GM18508 (cell line): ENCODE data around the gene BAIAP2L2.
"Not testable (repeated sequence)": the region's sequence is repeated elsewhere in the genome, so short reads cannot be mapped to it uniquely, and the experiment has no call there.

Source experiments
- ATAC-seq: cut with Tn5 transposase; IDR thresholded peaks from one replicate; pipeline ENCODE4 v1.9.1; 2021; ENCODE audit warnings: moderate number of reproducible peaks; ENCODE audit not compliant: insufficient read depth, unreplicated experiment

BAIAP2L2 gene

DNA sequence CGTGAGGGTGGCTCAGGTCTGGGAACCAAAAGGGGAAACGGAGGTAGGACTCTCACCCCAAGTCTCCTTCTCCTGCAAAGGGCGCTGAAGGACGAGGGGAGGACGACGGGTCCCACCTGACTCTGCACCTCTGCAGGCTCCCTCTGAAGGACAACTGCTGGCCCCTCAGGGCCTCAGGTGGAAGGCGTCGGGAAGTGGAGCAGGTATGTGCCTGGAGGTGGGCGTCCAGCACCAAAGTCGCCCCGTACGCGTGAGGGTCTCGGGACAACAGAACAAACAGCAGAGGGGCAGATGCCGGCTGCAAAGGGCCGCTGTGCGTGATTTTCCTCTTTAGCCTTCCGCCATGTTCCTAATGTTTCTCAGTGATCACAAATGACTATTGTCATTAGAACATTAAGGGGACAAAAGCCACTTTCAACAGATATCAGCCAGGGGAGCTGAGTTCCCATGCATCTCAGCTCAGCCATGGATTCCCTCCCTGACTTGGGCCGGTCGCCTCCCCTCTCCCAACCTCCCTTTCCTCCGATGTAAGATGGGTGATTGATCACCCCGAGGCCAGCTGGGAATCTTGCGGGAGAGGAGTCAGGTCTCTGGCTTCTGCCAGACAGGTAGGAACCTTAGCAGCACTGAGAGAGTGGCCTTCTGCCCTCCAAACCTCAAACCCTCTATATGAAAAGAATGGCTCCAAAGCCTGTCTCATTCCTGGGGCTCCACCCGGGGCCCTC lies 27.3 kb downstream of the BAIAP2L2 start:
- no peak for ATAC-seq

DNA sequence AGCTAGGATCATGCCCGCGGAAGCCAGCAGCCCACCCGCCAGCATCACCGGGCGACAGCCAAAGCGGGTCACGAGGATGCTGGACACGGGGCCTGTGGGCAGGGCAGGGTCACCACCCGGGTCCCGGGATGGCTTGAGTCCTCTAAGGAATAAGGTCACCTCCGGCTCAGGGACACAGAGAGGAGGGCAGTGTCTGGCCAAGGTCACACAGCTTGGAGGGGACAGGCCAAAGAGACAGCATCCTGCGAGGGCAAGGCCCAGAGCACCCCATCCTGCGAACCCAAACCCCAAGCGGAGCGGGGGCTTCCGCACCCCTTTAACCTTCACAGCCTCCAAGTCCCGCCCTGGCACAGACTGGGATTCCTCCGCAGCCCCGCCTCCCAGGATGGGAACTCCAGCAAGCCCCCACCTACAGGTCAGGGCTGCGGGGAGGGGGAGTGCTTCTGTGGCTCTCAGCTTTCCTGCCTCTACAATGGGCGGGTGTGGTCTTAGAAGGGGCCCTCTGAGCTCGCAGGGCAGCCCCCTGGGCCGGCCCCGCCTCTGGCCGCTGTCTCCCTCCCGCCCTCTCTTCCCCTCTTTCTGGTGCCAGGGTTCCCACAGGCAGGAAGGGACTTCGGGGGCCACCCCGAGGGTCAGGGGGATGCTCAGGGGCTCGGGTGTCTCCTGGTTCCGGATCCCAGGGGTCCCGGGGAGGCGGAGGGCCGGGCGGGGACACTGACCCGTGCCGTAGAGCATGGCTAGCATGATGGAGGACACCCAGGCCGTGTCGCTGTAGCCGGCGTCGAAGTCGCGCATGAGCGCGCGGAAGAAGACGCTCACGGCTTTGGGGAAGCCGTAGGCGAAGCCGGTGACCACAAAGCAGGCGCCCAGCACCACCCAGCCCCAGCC lies 28.3 kb downstream of the BAIAP2L2 start:
- ATAC-seq = no peak

DNA sequence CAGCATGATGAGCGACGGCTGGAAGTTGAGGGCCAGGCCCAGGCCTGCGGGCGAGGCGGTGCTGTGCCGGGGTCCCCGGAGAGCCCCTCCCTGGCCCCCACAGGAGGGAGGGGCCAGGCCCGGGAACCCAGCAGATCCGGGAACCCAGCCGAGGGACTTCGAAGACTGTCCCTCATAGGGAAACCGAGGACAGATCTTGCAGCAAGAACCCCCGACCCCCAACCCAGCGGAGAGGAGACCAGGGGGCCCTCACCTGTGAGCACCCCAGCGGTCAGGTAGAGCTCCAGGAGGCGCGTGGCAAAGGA lies 28.9 kb downstream of the BAIAP2L2 start:
- no peak for ATAC-seq

- ATAC-seq = no peak
These were observed 29.4 kb downstream of the BAIAP2L2 start for GRCh38 chr22:38080850-38081635.

GRCh38 chr22:38080474-38080849 lies 30.0 kb downstream of the BAIAP2L2 start:
- ATAC-seq = no peak

DNA sequence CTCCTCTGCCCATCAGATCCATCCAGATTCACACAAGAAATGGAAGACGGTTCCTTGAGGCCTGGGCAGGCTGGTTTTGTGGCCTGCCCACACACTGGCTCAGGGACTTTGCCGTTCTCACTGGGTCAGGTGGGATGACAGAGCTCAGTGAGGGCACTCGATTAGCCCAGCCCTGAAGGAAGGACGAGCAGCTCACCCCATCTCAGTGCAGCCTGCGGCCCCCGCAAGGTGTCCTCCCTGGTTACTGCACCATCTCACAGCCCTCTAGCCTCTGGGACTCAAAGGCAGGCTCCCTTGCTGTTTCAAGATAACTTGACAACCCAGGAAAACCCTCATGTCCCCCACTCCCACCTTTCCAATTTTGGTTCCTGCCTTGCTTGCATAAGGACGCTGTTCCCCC lies 30.7 kb downstream of the BAIAP2L2 start:
- no peak for ATAC-seq

- ATAC-seq = not testable (repeated sequence)
These were observed 31.3 kb downstream of the BAIAP2L2 start for GRCh38 chr22:38079208-38079607.

- no peak for ATAC-seq
These were observed 32.2 kb downstream of the BAIAP2L2 start for GRCh38 chr22:38078046-38078840.

DNA sequence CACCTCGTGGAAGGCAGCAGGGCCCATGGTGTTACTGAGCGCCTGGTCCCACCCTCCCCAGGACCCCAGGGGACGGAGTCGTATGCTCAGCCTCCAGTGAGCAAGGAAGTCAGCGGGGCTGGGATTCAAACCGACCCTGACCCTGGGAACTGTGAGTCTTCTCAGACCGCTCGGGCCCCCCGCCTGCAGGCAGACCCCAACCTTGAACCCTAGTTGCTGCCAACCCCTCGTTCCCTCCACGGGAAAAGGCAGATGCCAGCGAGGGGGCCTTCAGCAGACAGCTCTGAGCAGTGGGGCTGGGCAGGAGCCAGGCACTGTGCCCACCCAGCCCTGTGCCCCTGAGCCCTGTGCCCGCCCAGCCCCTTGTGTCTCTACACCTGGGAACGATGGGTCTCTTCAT lies 32.9 kb downstream of the BAIAP2L2 start:
- ATAC-seq = no peak

DNA sequence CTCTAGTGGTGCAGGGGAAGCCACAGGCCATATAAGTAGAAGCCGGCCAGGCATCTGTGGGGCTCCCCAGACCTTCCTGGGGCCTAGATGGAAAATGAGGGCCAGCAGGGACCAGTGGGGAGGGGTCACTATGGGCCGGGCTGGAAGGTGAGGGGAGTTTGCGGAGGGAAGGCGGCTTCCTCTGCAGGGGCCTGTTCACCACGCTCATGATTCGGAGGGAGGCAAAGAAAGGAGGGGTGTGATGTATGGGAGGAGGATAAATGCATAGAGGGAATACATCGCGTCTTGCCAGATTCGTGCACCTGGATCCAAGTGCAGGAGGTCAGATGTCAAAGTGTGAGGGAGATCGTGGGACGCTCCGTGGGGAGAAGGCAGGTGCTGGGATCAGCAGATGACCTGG lies 33.4 kb downstream of the BAIAP2L2 start:
- ATAC-seq = no peak

DNA sequence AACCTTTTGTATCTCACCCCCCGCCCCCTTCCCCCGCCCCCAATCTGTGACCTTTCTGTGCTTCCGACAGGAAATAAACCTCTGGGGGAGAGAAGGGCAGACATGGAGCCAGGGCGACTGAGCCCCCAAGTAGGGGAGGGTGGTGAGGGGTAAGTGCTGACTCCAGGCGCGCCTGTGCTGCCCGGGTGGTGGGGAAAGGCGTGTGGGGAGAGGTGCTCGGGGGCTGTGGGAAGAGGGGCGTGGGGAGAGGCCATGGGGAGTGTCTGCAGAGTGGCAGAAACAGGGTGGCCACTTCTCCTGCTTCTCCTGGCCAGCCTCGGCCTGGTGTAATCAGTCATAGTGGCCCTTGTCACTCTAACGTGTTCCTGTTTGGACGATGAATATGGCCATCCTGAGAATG lies 34.5 kb downstream of the BAIAP2L2 start:
- no peak for ATAC-seq

- ATAC-seq = no peak
These were observed 35.2 kb downstream of the BAIAP2L2 start for GRCh38 chr22:38075105-38075825.

DNA sequence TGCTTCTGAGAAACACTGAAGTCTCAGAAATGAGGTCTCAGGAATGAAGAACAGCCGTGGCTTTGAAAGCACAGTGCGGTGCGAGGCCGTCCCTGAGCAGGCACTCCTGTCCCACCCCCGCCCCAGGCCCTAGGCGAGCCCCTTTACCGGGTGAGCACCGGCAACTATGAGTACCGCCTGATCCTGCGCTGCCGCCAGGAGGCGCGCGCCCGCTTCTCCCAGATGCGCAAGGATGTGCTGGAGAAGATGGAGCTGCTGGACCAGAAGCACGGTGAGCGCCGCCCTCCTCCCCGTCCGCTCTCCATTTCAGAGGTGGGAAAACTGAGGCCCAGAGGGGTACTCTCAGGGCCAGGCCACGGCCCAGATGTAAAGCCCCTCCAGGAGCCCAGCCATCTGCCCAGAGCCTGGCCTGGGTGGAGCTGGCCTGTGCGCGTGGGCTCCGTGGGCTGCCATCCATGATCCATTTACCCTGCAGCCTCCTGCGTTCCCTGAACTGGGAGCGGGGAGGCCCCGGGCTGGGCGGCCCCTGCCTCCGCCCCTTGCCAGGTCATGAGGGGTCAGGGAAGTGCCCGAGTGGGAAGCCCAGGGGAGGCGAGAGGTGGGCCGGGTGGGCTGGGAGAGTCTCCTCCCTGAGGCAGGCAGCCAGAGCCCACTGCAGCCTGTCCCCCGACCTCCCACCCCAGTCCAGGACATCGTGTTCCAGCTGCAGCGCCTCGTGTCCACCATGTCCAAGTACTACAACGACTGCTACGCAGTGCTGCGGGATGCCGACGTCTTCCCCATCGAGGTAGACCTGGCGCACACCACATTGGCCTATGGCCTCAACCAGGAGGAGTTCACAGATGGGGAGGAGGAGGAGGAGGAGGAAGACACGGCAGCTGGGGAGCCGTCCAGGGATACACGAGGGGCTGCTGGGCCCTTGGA lies 36.0 kb downstream of the BAIAP2L2 start:
- no peak for ATAC-seq

GRCh38 chr22:38073150-38074130 lies 37.0 kb downstream of the BAIAP2L2 start:
- ATAC-seq = no peak

GRCh38 chr22:38072322-38073149 lies 37.9 kb downstream of the BAIAP2L2 start:
- no peak for ATAC-seq

DNA sequence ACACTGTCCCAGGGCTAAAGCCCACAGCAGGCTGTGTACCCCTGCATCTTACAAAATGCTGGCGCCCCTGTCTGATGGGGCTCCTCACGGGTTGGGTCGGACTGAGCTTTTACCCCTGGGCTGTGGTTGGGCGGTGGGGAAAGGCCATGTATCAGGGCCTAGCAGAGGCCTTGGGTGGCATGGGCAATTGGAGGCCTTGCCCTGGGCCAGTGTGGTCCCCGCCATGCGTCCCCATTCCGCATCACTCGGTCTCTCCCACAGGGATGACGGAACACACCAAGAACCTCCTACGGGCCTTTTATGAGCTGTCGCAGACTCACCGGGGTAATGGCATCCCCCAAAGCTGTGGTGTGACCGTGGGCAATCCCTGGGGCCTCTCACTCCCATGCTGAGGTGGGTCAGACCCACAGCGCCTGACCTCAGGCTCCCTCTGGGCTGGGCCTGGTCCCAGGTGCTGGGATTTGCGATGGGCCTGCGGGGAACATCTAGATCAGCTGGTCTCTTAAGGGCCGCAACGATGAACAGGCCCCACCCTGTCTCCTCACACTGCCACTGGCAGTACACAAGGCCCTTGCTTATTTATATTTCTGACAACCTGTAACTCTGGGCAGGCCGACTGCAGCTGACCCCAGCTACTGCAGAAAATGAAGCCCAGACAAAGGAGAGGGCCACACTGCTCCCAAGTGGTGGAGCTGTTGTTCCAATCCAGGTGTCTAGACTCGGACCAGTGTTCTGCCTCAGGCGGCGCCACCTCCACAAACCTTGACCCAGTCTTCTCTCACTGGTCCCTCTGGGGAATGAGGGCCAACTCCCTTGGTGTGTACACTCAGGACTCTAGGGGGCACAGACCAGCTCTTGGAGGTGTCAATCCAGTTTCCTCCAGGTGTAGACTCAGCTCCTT lies 38.8 kb downstream of the BAIAP2L2 start:
- ATAC-seq = no peak
